GM06990 (cell line): ENCODE measurements around the gene TBC1D26.
"Not testable (repeated sequence)": the region's sequence is repeated elsewhere in the genome, so short reads cannot be mapped to it uniquely, and the experiment has no call there.

ENCODE experiments used
- DNase-seq: peaks from one replicate; pipeline ENCODE4 v3.0.0-alpha.2; 2011; ENCODE audit not compliant: insufficient read length; ENCODE audit errors: extremely low read depth
- H3K27me3 ChIP-seq: replicated peaks from 2 replicates; pipeline ENCODE4 v1.6.0; 2011; ENCODE audit warnings: low read length; ENCODE audit not compliant: control insufficient read depth, insufficient read depth
- H3K36me3 ChIP-seq: 2 replicates; pipeline ENCODE4 v1.5.1; 2011; ENCODE audit warnings: low read length; ENCODE audit not compliant: control insufficient read depth, insufficient read depth
- H3K4me3 ChIP-seq: replicated peaks from 2 replicates; pipeline ENCODE4 v1.5.1; 2011; ENCODE audit warnings: low read depth, mild to moderate bottlenecking, control low read depth, low read length
- CTCF ChIP-seq: IDR thresholded peaks from 2 replicates; pipeline ENCODE4 v1.5.1; 2011; ENCODE audit warnings: low read length, control low read depth, mild to moderate bottlenecking, inconsistent platforms; ENCODE audit not compliant: insufficient read depth, poor library complexity, severe bottlenecking

Gene TBC1D26

GRCh38 chr17:15733174-15733789 is 1.2 kb downstream of the TBC1D26 start:
- not testable (repeated sequence) for DNase-seq, H3K4me3 ChIP-seq

DNA sequence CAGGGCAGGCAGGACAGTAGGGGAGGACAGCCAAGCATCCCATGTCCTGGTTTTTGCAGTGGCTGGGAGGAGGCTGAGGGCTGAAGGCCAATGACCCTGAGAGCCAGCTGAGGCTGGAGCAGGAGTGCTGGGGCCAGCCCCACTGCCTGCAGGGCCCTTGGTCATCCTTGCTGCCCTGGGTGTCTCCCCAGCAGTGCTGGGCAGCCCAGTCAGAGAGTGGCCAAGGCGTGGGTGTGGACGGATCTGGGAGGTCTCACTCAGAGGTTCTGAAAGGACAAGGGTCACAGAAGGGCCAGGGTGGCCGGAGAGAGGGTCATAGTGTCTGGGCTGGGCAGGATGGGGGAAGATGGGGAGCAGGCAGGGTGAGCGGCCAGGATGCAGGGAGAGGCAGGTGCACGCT is 4.5 kb downstream of the TBC1D26 start:
- DNase-seq, H3K27me3 ChIP-seq, H3K4me3 ChIP-seq, H3K36me3 ChIP-seq: not testable (repeated sequence)

More at GRCh38 chr17:15733174-15733789, 1.2 kb downstream of the TBC1D26 start:
- H3K36me3 ChIP-seq, H3K27me3 ChIP-seq: not testable (repeated sequence)

- no peak for TF ChIP-seq CTCF
- no peak for DNase-seq
- Histone ChIP-seq H3K4me3 (no peak overlapping the region), H3K36me3 (no peaks in the 10 kb centered on the region), H3K27me3 (no peaks in the 10 kb centered on the region)
These were observed 6.0 kb downstream of the TBC1D26 start for GRCh38 chr17:15738066-15738465.

DNA sequence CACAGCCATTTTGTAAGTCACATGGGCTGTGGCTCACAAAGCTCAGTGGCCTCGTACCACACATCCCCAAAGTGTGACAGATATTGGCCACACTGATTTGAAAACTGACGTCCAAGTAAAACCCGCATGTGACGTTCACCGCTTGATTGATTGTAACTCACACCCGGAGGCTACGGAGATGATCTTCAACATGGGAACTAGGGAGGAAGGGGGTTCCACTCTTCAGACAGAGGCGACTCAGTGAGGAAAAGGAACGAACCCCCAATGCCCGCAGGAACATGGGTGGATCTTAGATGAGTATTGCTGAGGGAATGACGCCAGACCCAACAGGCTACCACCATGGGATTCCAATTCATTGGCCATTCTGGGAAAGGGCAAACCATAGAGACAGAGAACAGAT is 7.2 kb downstream of the TBC1D26 start:
- not testable (repeated sequence) for H3K36me3 ChIP-seq, DNase-seq, H3K27me3 ChIP-seq, H3K4me3 ChIP-seq

DNA sequence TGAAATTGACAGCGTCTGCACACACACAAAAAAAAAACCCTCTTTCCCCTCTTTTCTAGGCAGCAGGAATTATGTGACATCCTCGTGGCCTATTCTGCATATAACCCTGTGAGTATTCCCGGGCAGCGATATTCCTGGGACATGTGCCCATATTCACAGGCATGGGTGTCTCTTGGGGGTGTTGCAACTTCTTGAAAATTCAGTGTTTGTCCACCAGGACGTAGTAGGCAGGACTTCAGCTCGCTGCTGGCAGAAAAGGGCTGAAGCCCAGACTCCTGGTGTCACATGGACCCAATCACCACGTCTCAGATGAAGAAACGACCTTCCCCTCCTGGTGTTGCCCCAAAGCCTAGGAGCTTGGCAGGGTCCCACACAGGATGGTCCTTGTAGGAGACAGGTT is 8.0 kb downstream of the TBC1D26 start:
- H3K27me3 ChIP-seq, DNase-seq, H3K36me3 ChIP-seq, H3K4me3 ChIP-seq: not testable (repeated sequence)

- H3K27me3 ChIP-seq = no peaks in the 10 kb centered on the region
- TF ChIP-seq CTCF = no peak
- no peaks in the 10 kb centered on the region for H3K36me3 ChIP-seq
- no peak overlapping the region for H3K4me3 ChIP-seq
- no peak for DNase-seq
These were observed 8.6 kb downstream of the TBC1D26 start for GRCh38 chr17:15740570-15741120.

DNA sequence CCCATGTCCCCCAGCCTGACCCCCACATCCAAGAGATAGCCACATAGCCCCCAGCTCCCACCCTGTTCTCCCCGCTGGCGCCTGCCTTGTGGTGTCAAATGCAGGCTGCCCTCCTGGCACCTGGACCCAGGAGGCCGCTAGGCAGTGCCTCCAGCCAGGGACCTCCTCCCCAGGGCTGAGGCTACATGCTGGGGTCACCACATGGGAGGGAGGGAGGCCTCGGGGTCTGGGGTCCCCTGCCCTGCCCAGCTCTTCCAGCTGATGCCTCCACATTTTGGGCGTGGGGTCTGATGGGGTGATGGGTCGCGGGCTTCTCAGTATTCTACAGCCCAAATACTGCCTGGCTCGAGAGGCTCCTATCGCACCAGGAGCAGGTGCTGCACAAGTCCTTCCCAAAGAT is 9.5 kb downstream of the TBC1D26 start:
- Histone ChIP-seq H3K36me3 (no peaks in the 10 kb centered on the region), H3K27me3 (no peaks in the 10 kb centered on the region), H3K4me3 (no peak overlapping the region)
- no peak for TF ChIP-seq CTCF
- no peak for DNase-seq
